Tibial nerve (tissue), 4 donors: ENCODE measurements around the gene CANX.
A peak's percentile ranks its signal among the peaks of the same experiment; 100 is the strongest.

Experiments
- CTCF ChIP-seq, 5 experiments: fragments of 200-600 bp in 3 of 5; fragments of 450-650 bp in 2 of 5; sonication (generic) in 3 of 5; IDR thresholded peaks; one replicate each; pipeline ENCODE4 v1.5.1; 2016 to 2019; ENCODE audit warnings: antibody characterized with exemption in 5 of 5, mild to moderate bottlenecking in 3 of 5, moderate library complexity in 2 of 5
- EP300 ChIP-seq, 2 donors: sonication (generic); formaldehyde crosslinking; IDR thresholded peaks; one replicate each; pipeline ENCODE4 v1.6.1; 2017; ENCODE audit warnings: antibody characterized with exemption in 2 of 2, mild to moderate bottlenecking in 1 of 2

DNA sequence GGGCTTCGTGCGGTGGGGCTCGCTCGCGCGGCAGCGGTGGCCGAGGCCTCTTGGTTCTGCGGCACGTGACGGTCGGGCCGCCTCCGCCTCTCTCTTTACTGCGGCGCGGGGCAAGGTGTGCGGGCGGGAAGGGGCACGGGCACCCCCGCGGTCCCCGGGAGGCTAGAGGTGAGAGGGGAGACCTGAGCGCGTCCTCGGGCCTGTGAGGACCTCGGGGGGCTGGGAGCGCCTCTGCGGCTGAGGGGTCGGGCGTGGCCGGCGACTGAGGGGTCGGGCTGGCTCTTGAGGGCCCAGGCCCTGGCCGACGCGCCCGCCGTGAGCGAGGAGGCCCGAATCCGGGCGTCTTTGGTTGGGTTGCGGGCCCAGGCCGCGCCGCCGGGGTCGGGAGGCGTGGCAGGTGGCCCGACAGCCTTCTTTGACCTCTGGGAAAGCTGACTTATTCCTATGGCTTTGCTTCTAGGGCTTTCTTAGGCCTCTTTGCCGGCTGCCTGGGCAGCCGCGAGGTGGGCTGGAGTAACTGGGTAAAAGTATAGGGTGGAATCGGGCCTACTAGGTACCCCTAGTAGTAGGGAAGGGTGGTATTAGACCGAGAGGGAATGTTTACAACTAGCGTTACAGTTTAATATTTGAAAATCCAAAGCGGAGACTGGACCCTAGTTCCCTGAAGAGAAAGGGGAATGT is at the start of gene CANX:
- peak in 2 of 5 experiments; percentile 1 to 20 for TF ChIP-seq CTCF (IDR thresholded peaks at IDR 0.05)
- TF ChIP-seq EP300 (IDR thresholded peaks at IDR 0.05): peak in 1 of 2 donors; percentile 91
